Memory B cell (primary cell): ENCODE measurements around the gene NAA80.

Experiments used
- ATAC-seq: fragments of 150-1000 bp; cut with Tn5 transposase; 2 replicates; pipeline ENCODE4 v1.10.0; 2021; ENCODE audit warnings: low read depth, mild to moderate bottlenecking, moderate library complexity
- DNase-seq, 2 donors: peaks; one replicate each; pipeline ENCODE4 v3.0.0; 2022; ENCODE audit warnings: low spot score in 2 of 2
- H3K27ac Mint-ChIP-seq: one replicate; pipeline ENCODE4 v1.8.0; 2022; ENCODE audit warnings: mild to moderate bottlenecking, moderate library complexity, mixed read lengths
- H3K27me3 Mint-ChIP-seq: one replicate; pipeline ENCODE4 v1.8.0; 2022; ENCODE audit warnings: mixed read lengths
- H3K36me3 Mint-ChIP-seq: one replicate; pipeline ENCODE4 v1.8.0; 2022; ENCODE audit warnings: mild to moderate bottlenecking, mixed read lengths
- H3K4me1 Mint-ChIP-seq: one replicate; pipeline ENCODE4 v1.8.0; 2022; ENCODE audit warnings: mixed read lengths
- H3K4me3 Mint-ChIP-seq: one replicate; pipeline ENCODE4 v1.8.0; 2022; ENCODE audit warnings: mild to moderate bottlenecking, moderate library complexity, mixed read lengths
- H3K9me3 Mint-ChIP-seq: one replicate; pipeline ENCODE4 v1.8.0; 2022; ENCODE audit warnings: mixed read lengths

NAA80 gene

DNA sequence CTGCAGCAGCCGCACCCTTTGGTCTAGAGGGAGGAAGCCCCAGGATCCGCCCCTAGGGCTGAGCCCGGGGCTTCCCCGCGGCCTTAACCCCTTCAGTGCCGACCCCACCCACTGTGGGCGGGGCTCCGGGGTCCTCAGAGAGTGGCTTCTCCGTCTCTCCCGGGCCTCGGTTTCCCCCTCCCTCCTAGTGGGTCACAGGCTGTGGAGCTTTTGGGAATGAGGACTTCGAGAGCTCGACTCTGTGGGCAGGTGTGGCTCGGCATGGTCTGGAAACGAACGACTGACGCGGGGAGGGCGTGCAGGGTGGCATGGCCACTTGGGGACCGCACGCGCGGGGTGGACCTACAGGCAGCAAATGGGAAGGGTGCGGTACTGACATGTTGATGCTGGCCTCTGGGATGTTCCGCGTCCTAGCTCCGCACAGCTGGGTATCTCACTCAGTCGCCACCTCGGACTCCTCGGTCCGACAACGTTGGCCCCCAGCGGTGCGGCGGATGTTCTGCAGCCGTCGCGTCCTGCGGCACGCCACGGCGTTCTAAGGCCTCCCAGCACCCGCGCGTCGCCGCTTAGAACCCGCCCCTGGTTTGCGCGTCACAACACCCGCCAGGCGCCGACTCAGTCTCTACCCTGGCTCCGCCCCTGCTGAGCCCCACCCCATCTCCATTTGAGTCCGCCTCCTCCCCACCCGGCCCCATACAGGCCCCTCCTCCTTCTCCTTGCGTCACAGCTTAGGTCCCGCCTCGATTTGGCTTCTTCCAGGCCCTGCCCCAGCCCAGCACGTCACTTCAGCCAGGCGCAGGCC is at the start of gene NAA80, which contains the start of gene HYAL3:
Gene NAA80 (minus strand): TSS at position 570 of the 802 bp plus-strand sequence. CDS start 1,942 bp downstream, outside the sequence.
Gene HYAL3 (minus strand): TSS at position 570 of the 802 bp plus-strand sequence. CDS start 3,803 bp downstream, outside the sequence.
- H3K27me3 Mint-ChIP-seq: no peaks in the 10 kb centered on the region
- peak within 1 kb of the TSS; percentile 97 for H3K27ac Mint-ChIP-seq
- DNase-seq (peak; percentile 96 to 99), ATAC-seq (peak; percentile 85)
- H3K9me3 Mint-ChIP-seq: no peaks in the 10 kb centered on the region
- H3K4me3 Mint-ChIP-seq: peak within 1 kb of the TSS; percentile 94
- H3K4me1 Mint-ChIP-seq: peaks cover 20% of the 10 kb centered on the region
- H3K36me3 Mint-ChIP-seq: no peaks in the 10 kb centered on the region

GRCh38 chr3:50347187-50347813 is 48.1 kb upstream of the NAA80 start:
- ATAC-seq: peak; percentile 14
- Mint-ChIP-seq H3K27ac (no peak overlapping the region), H3K4me3 (no peak overlapping the region), H3K36me3 (no peaks in the 10 kb centered on the region), H3K27me3 (no peaks in the 10 kb centered on the region), H3K4me1 (peaks cover 37% of the 10 kb centered on the region), H3K9me3 (no peaks in the 10 kb centered on the region)
- peak; percentile 60 to 70 for DNase-seq

- Mint-ChIP-seq H3K27ac (no peak within 1 kb of the TSS), H3K4me1 (peaks cover 36% of the 10 kb centered on the region), H3K36me3 (no peaks in the 10 kb centered on the region), H3K4me3 (peak within 1 kb of the TSS; percentile 50), H3K9me3 (no peaks in the 10 kb centered on the region), H3K27me3 (no peaks in the 10 kb centered on the region)
- ATAC-seq: peak; percentile 50
- DNase-seq: peak; percentile 74 to 76
These were observed 46.5 kb upstream of the NAA80 start, which contains the start of gene ZMYND10 for GRCh38 chr3:50345586-50346234. TSS of gene ZMYND10 (minus strand) at chr3:50345732. CDS start at chr3:50345579, 153 bp downstream.

GRCh38 chr3:50345008-50345407 is 45.8 kb upstream of the NAA80 start:
- Mint-ChIP-seq H3K4me1 (peaks cover 31% of the 10 kb centered on the region), H3K36me3 (no peaks in the 10 kb centered on the region), H3K9me3 (no peaks in the 10 kb centered on the region), H3K27ac (no peak overlapping the region), H3K4me3 (peak overlapping the region; percentile 15), H3K27me3 (no peaks in the 10 kb centered on the region)
- DNase-seq (no peak), ATAC-seq (no peak)

- Mint-ChIP-seq H3K4me1 (peaks cover 31% of the 10 kb centered on the region), H3K36me3 (peaks cover 3% of the 10 kb centered on the region), H3K27me3 (no peaks in the 10 kb centered on the region), H3K27ac (peak overlapping the region; percentile 53), H3K4me3 (no peak overlapping the region), H3K9me3 (no peaks in the 10 kb centered on the region)
- DNase-seq (no peak), ATAC-seq (no peak)
These were observed 43.8 kb upstream of the NAA80 start for GRCh38 chr3:50342813-50343633.

GRCh38 chr3:50341996-50342650 is 42.9 kb upstream of the NAA80 start:
- peaks cover 33% of the 10 kb centered on the region for H3K4me1 Mint-ChIP-seq
- no peak for ATAC-seq
- no peak overlapping the region for H3K27ac Mint-ChIP-seq

DNA sequence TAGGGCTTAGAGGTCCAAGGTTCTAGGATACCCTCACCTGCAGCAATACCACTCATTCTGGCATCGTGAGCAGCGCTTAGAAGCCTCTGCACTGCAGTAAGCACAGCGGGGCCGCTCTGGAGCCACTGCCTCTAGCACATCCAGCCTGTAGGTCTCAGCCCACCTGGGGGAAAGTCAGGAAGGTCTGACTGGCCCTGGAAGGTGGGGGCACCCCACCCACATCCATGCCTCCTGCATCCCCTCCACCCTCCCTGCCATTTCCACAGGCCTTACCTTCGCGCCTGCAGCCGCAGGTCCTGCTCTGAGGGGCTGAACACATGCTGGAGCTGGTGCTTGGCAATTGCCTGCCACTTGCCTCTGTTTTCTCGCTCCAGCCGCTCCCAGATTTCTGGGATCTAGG is 42.3 kb upstream of the NAA80 start:
- no peak for ATAC-seq
- Mint-ChIP-seq H3K27me3 (no peaks in the 10 kb centered on the region), H3K4me1 (peaks cover 35% of the 10 kb centered on the region), H3K4me3 (peak overlapping the region; percentile 97), H3K27ac (no peak overlapping the region), H3K36me3 (peaks cover 5% of the 10 kb centered on the region), H3K9me3 (no peaks in the 10 kb centered on the region)
- DNase-seq: no peak

More at GRCh38 chr3:50341996-50342650, 42.9 kb upstream of the NAA80 start:
- no peaks in the 10 kb centered on the region for H3K27me3 Mint-ChIP-seq
- H3K9me3 Mint-ChIP-seq: no peaks in the 10 kb centered on the region
- H3K36me3 Mint-ChIP-seq: peaks cover 3% of the 10 kb centered on the region
- DNase-seq: no peak
- H3K4me3 Mint-ChIP-seq: no peak overlapping the region

- ATAC-seq: peak; percentile 6
- Mint-ChIP-seq H3K36me3 (peaks cover 6% of the 10 kb centered on the region), H3K4me1 (peaks cover 34% of the 10 kb centered on the region)
These were observed 41.5 kb upstream of the NAA80 start, which contains the start of gene RASSF1 for GRCh38 chr3:50340448-50341329. TSS of gene RASSF1 (minus strand) at chr3:50340836. CDS start at chr3:50340805, 31 bp downstream.

DNA sequence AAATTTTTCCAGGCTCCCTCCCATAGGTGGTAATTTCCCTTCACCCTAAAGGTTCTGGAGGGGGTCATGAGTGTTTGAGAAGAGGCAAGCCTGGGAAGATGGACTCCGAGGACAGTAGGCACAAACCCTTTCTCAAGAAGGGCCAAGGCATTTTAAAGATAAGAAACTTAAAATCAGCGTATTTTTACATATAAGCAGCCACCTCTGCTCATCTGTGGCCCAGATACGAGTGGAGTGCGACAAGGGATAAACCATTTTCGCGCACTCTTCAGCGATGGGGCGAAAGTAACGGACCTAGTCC is 40.9 kb upstream of the NAA80 start:
- H3K27ac Mint-ChIP-seq: peak overlapping the region; percentile 99
- peaks cover 34% of the 10 kb centered on the region for H3K4me1 Mint-ChIP-seq
- DNase-seq: no peak
- no peaks in the 10 kb centered on the region for H3K9me3 Mint-ChIP-seq
- H3K4me3 Mint-ChIP-seq: peak overlapping the region; percentile 97
- H3K36me3 Mint-ChIP-seq: peaks cover 6% of the 10 kb centered on the region
- H3K27me3 Mint-ChIP-seq: no peaks in the 10 kb centered on the region
- no peak for ATAC-seq

More at GRCh38 chr3:50340448-50341329, 41.5 kb upstream of the NAA80 start, which contains the start of gene RASSF1:
- Mint-ChIP-seq H3K4me3 (peak within 1 kb of the TSS; percentile 97), H3K9me3 (no peaks in the 10 kb centered on the region), H3K27ac (peak within 1 kb of the TSS; percentile 99), H3K27me3 (no peaks in the 10 kb centered on the region)
- peak; percentile 29 to 53 for DNase-seq

DNA sequence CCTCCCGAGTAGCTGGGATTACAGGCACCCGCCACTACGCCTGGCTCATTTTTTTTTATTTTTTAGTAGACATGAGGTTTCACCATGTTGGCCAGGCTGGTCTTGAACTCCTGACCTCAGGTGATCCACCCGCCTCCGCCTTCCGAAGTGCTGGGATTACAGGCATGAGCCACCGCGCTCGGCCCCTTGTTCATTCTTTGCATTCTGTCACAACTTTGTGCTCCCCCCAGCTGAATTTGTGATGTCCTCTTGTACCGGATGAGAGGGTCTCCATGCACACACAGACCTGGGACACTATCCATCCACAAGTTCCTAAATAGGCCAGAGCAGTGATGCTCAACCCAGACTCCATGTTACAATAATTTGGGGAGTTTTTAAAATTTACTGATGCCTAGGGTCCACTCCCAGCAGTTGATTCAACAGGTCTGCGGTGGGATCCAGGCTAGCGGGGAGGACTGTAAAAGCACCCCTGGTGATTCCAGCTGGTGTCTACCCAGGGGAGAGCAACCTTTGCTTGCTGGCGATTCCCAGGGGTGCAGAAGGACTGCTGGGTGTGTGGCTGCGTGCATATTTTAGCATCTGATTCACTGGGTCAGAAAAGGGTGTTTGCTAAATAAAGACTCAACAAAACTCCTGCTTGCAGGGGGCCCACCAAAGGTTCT is 40.4 kb upstream of the NAA80 start:
- peak overlapping the region; percentile 99 for H3K27ac Mint-ChIP-seq
- DNase-seq: no peak
- no peaks in the 10 kb centered on the region for H3K9me3 Mint-ChIP-seq
- no peak for ATAC-seq
- H3K4me1 Mint-ChIP-seq: peaks cover 34% of the 10 kb centered on the region
- H3K4me3 Mint-ChIP-seq: peak overlapping the region; percentile 97
- peaks cover 6% of the 10 kb centered on the region for H3K36me3 Mint-ChIP-seq
- no peaks in the 10 kb centered on the region for H3K27me3 Mint-ChIP-seq

DNA sequence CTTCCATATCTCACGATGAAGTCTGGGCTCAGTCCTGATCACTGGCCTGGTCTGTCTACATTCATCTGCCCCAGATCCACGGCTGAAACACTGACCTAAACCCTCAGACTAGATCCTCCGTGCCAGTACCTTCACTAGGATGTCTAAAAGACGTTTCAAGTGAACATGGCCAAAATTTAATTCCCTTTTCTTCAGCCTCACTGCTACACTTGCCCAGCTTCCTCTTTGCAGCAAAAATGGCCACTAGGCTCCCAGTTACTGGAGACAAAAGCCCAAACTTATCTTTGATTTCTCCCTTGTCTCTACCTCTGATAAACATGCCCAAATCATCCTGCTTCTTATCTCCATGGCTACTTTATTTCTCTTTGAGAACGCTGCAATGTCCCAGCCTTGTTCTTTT is 39.8 kb upstream of the NAA80 start:
- Mint-ChIP-seq H3K27me3 (no peaks in the 10 kb centered on the region), H3K4me1 (peaks cover 37% of the 10 kb centered on the region), H3K4me3 (peak overlapping the region; percentile 97), H3K9me3 (no peaks in the 10 kb centered on the region), H3K27ac (peak overlapping the region; percentile 99), H3K36me3 (peaks cover 8% of the 10 kb centered on the region)
- DNase-seq (no peak), ATAC-seq (no peak)
